Esophagus muscularis mucosa (tissue), 4 donors: ENCODE results near the gene SPARCL1. TPM values are rescaled to one million over a fixed set of nuclear protein-coding genes. Genes with fewer than 3 reads are reported as not detected.
A peak's percentile ranks its signal among the peaks of the same experiment; 100 is the strongest.

Experiments used
- DNase-seq: peaks from one replicate; pipeline ENCODE4 v3.0.0-alpha.2; 2017; ENCODE audit errors: extremely low spot score
- H3K27ac ChIP-seq, 4 donors: fragments of 200-600 bp; sonication (generic); replicated peaks in 1 of 4; 1 replicate in 3 of 4; 2 replicates in 1 of 4; pipeline ENCODE4 v1.5.1; 2016 to 2019; ENCODE audit warnings: mild to moderate bottlenecking in 1 of 4
- H3K27me3 ChIP-seq, 4 donors: fragments of 200-600 bp; sonication (generic); one replicate each; pipeline versions ENCODE4 v1.5.1 to v1.6.0; 2016 to 2019
- H3K36me3 ChIP-seq, 4 donors: fragments of 200-600 bp; sonication (generic); one replicate each; pipeline ENCODE4 v1.5.1; 2016 to 2019
- H3K4me1 ChIP-seq, 4 donors: fragments of 200-600 bp; sonication (generic); one replicate each; pipeline ENCODE4 v1.5.1; 2016 to 2019
- H3K4me3 ChIP-seq, 4 donors: fragments of 200-600 bp; sonication (generic); 1 replicate in 2 of 4; 2 replicates in 2 of 4; pipeline ENCODE4 v1.5.1; 2016 to 2019; ENCODE audit warnings: mild to moderate bottlenecking in 4 of 4, moderate library complexity in 1 of 4
- H3K9me3 ChIP-seq, 4 donors: fragments of 200-600 bp; sonication (generic); 1 replicate in 3 of 4; 2 replicates in 1 of 4; pipeline ENCODE4 v1.5.1; 2016 to 2019
- CTCF ChIP-seq, 3 experiments: fragments of 200-600 bp in 2 of 3; fragments of 450-650 bp in 1 of 3; sonication (generic) in 2 of 3; IDR thresholded peaks; one replicate each; pipeline ENCODE4 v1.5.1; 2017 to 2019; ENCODE audit warnings: antibody characterized with exemption in 3 of 3, mild to moderate bottlenecking in 2 of 3, moderate library complexity in 1 of 3
- EP300 ChIP-seq: sonication (generic); formaldehyde crosslinking; IDR thresholded peaks from one replicate; pipeline ENCODE4 v1.6.1; 2017; ENCODE audit warnings: antibody characterized with exemption
- POLR2A ChIP-seq: fragments of 450-650 bp; IDR thresholded peaks from one replicate; pipeline ENCODE4 v1.6.1; 2017; ENCODE audit warnings: antibody characterized with exemption, moderate library complexity, mild to moderate bottlenecking, low read depth
- POLR2AphosphoS5 ChIP-seq, 2 donors: sonication (generic); formaldehyde crosslinking; IDR thresholded peaks; one replicate each; pipeline ENCODE4 v1.6.1; 2017; ENCODE audit warnings: antibody characterized with exemption in 2 of 2
- WGBS: methylation state at CpG from one replicate; pipeline ENCODE4 v1.1.5; 2018; 5-methylcytosine and 5-hydroxymethylcytosine counted together
- intact Hi-C: fragments of 100-400 bp; cut with DNase I; formaldehyde crosslinking; loops from one replicate; pipeline ENCODE4 v1.15.1; 2023
- total RNA-seq, 4 donors: library from RNA; depleted of rRNA; stranded (reverse); fragments of >200 nt; gene quantifications; one replicate each; pipeline versions ENCODE4 v1.1.0 to v1.2.1, GENCODE V29; 2016

Gene SPARCL1
- total RNA-seq, 4 donors from 2014 or later: 1,380 to 2,231 (median 1,856) TPM

GRCh38 chr4:87512400-87512799 is 16.8 kb downstream of the SPARCL1 start:
- no peaks in the 10 kb centered on the region for H3K9me3 ChIP-seq
- TF ChIP-seq POLR2A: no peak
- TF ChIP-seq POLR2AphosphoS5 (IDR thresholded peaks at IDR 0.05): peak in 1 of 2 donors; percentile 25
- H3K4me1 ChIP-seq: peaks cover 51 to 100% (median 94%) of the 10 kb centered on the region in 4 donors
- no peak overlapping the region for H3K4me3 ChIP-seq
- H3K27ac ChIP-seq: peak overlapping the region; percentile 85 to 97 (median 90)
- no peak for DNase-seq
- no peaks in the 10 kb centered on the region for H3K27me3 ChIP-seq
- intact Hi-C loops: no loop called here
- WGBS: 44% methylated on average over 1 of the region's 1 CpG
- peaks cover 10 to 69% (median 30%) of the 10 kb centered on the region in 4 donors for H3K36me3 ChIP-seq

GRCh38 chr4:87511500-87511899 is 17.7 kb downstream of the SPARCL1 start:
- Histone ChIP-seq H3K36me3 (peaks cover 10 to 70% (median 30%) of the 10 kb centered on the region in 4 donors), H3K27me3 (no peaks in the 10 kb centered on the region), H3K27ac (peak overlapping the region; percentile 43 to 91 (median 77)), H3K4me3 (no peak overlapping the region), H3K9me3 (no peaks in the 10 kb centered on the region), H3K4me1 (peaks cover 52 to 100% (median 93%) of the 10 kb centered on the region in 4 donors)
- peak in 1 of 2 donors; percentile 19 for TF ChIP-seq POLR2AphosphoS5 (IDR thresholded peaks at IDR 0.05)
- TF ChIP-seq EP300: no peak
- TF ChIP-seq CTCF (IDR thresholded peaks at IDR 0.05): no peak
- TF ChIP-seq POLR2A: no peak
- DNase-seq: no peak
- intact Hi-C loops: no loop called here
- WGBS: 43% methylated on average over 2 of the region's 2 CpGs

GRCh38 chr4:87510747-87511146 is 18.4 kb downstream of the SPARCL1 start:
- Histone ChIP-seq H3K4me1 (peaks cover 44 to 98% (median 85%) of the 10 kb centered on the region in 4 donors), H3K9me3 (no peaks in the 10 kb centered on the region), H3K4me3 (no peak overlapping the region), H3K36me3 (peaks cover 10 to 74% (median 34%) of the 10 kb centered on the region in 4 donors), H3K27me3 (no peaks in the 10 kb centered on the region), H3K27ac (peak overlapping the region; percentile 48 to 91 (median 77))
- 91% methylated on average over 13 of the region's 17 CpGs for WGBS
- TF ChIP-seq EP300 (no peak), CTCF (IDR thresholded peaks at IDR 0.05) (no peak), POLR2AphosphoS5 (IDR thresholded peaks at IDR 0.05) (peak; percentile 10 to 42)
- intact Hi-C loops: no loop called here
- no peak for DNase-seq

GRCh38 chr4:87506974-87507701 is 22.0 kb downstream of the SPARCL1 start:
- Histone ChIP-seq H3K27me3 (no peaks in the 10 kb centered on the region), H3K4me1 (peaks cover 41 to 80% (median 71%) of the 10 kb centered on the region in 4 donors), H3K4me3 (no peak overlapping the region), H3K36me3 (peaks cover 10 to 50% (median 38%) of the 10 kb centered on the region in 4 donors), H3K27ac (peak overlapping the region; percentile 71 to 84 (median 78)), H3K9me3 (no peaks in the 10 kb centered on the region)
- intact Hi-C loops: no loop called here
- 24% methylated on average over 4 of the region's 4 CpGs for WGBS
- peak in 1 of 3 experiments; percentile 5 for TF ChIP-seq CTCF (IDR thresholded peaks at IDR 0.05)
- no peak for TF ChIP-seq EP300
- TF ChIP-seq POLR2AphosphoS5 (IDR thresholded peaks at IDR 0.05): peak; percentile 40 to 75
- no peak for DNase-seq

- TF ChIP-seq POLR2AphosphoS5 (IDR thresholded peaks at IDR 0.05) (peak in 1 of 2 donors; percentile 29), EP300 (no peak), POLR2A (no peak)
- Histone ChIP-seq H3K27ac (peak overlapping the region; percentile 71 to 84 (median 78)), H3K9me3 (no peaks in the 10 kb centered on the region), H3K4me1 (peaks cover 43 to 80% (median 70%) of the 10 kb centered on the region in 4 donors), H3K4me3 (no peak overlapping the region), H3K36me3 (peaks cover 7 to 37% (median 32%) of the 10 kb centered on the region in 4 donors), H3K27me3 (no peaks in the 10 kb centered on the region)
- DNase-seq: no peak
- WGBS: 89% methylated on average over 3 of the region's 3 CpGs
- intact Hi-C loops: no loop called here
Observed at GRCh38 chr4:87505862-87506261, 23.3 kb downstream of the SPARCL1 start.
